ENCODE data around the gene PSD.

PSD gene

GRCh38 chr10:102420714-102421506, 2.3 kb upstream of the PSD start, which contains the start of gene FBXL15:
FBXL15 (plus strand) TSS chr10:102420836; CDS start chr10:102421130, 294 bp downstream.
- TF ChIP-seq CTCF (IDR thresholded peaks at IDR 0.05; ENCODE audit: insufficient read depth, low read depth, low read length, missing control alignments): no peak
- peak; percentile 96 for DNase-seq (ENCODE audit: low read depth)
- H3K4me3 ChIP-seq (ENCODE audit: low read length): peak within 1 kb of the TSS; percentile 89

GRCh38 chr10:102420181-102420713, 1.7 kb upstream of the PSD start:
- DNase-seq (ENCODE audit: low read depth): no peak
- peak overlapping the region; percentile 89 for H3K4me3 ChIP-seq (ENCODE audit: low read length)
- TF ChIP-seq CTCF (IDR thresholded peaks at IDR 0.05; ENCODE audit: insufficient read depth, low read depth, low read length, missing control alignments): no peak

- DNase-seq (ENCODE audit: low read depth): no peak
- H3K4me3 ChIP-seq (ENCODE audit: low read length): peak overlapping the region; percentile 89
- TF ChIP-seq CTCF (IDR thresholded peaks at IDR 0.05; ENCODE audit: insufficient read depth, low read depth, low read length, missing control alignments): no peak
Measured at GRCh38 chr10:102419269-102420180, 940 bp upstream of the PSD start.

GRCh38 chr10:102416695-102417094, 1.9 kb downstream of the PSD start:
- no peak for TF ChIP-seq CTCF (IDR thresholded peaks at IDR 0.05; ENCODE audit: insufficient read depth, low read depth, low read length, missing control alignments)
- DNase-seq (ENCODE audit: low read depth): no peak
- no peak overlapping the region for H3K4me3 ChIP-seq (ENCODE audit: low read length)

- no peak for TF ChIP-seq CTCF (IDR thresholded peaks at IDR 0.05; ENCODE audit: insufficient read depth, low read depth, low read length, missing control alignments)
- no peak for DNase-seq (ENCODE audit: low read depth)
- H3K4me3 ChIP-seq (ENCODE audit: low read length): no peak overlapping the region
Measured at GRCh38 chr10:102416283-102416682, 2.3 kb downstream of the PSD start.

- no peak for DNase-seq (ENCODE audit: low read depth)
- no peak for TF ChIP-seq CTCF (IDR thresholded peaks at IDR 0.05; ENCODE audit: insufficient read depth, low read depth, low read length, missing control alignments)
- no peak overlapping the region for H3K4me3 ChIP-seq (ENCODE audit: low read length)
Measured at GRCh38 chr10:102414749-102415148, 3.8 kb downstream of the PSD start.

All from epithelial cell of esophagus (primary cell).